ENCODE results near the gene OR4B1.

Gene OR4B1

GRCh38 chr11:48244804-48245203 lies 28.2 kb downstream of the OR4B1 start, which contains the start of gene OR4X2:
OR4X2 (plus strand) TSS chr11:48245104; CDS start chr11:48245104, 0 bp downstream.
- no peak for DNase-seq
- Histone ChIP-seq H3K4me1 (ENCODE audit: control insufficient read depth, insufficient read depth, low read length, poor library complexity, severe bottlenecking) (no peaks in the 10 kb centered on the region), H3K4me3 (ENCODE audit: insufficient read depth, low read depth, low read length, poor library complexity, severe bottlenecking) (no peak within 1 kb of the TSS), H3K36me3 (ENCODE audit: control insufficient read depth, insufficient read depth, low read length) (no peaks in the 10 kb centered on the region), H3K27ac (ENCODE audit: insufficient read depth, low read length, poor library complexity, severe bottlenecking) (no peak within 1 kb of the TSS), H3K27me3 (replicated peaks; ENCODE audit: control insufficient read depth, insufficient read depth, low read length, poor library complexity, severe bottlenecking) (no peaks in the 10 kb centered on the region), H3K9me3 (ENCODE audit: control insufficient read depth, low read length) (no peaks in the 10 kb centered on the region)

GRCh38 chr11:48248902-48249301 lies 32.3 kb downstream of the OR4B1 start:
- no peaks in the 10 kb centered on the region for H3K9me3 ChIP-seq (ENCODE audit: control insufficient read depth, low read length)
- no peaks in the 10 kb centered on the region for H3K4me1 ChIP-seq (ENCODE audit: control insufficient read depth, insufficient read depth, low read length, poor library complexity, severe bottlenecking)
- DNase-seq: no peak
- no peaks in the 10 kb centered on the region for H3K36me3 ChIP-seq (ENCODE audit: control insufficient read depth, insufficient read depth, low read length)
- no peak overlapping the region for H3K27ac ChIP-seq (ENCODE audit: insufficient read depth, low read length, poor library complexity, severe bottlenecking)
- H3K4me3 ChIP-seq (ENCODE audit: insufficient read depth, low read depth, low read length, poor library complexity, severe bottlenecking): no peak overlapping the region
- H3K27me3 ChIP-seq (replicated peaks; ENCODE audit: control insufficient read depth, insufficient read depth, low read length, poor library complexity, severe bottlenecking): no peaks in the 10 kb centered on the region

GRCh38 chr11:48261600-48261999 lies 45.0 kb downstream of the OR4B1 start:
- no peaks in the 10 kb centered on the region for H3K4me1 ChIP-seq (ENCODE audit: control insufficient read depth, insufficient read depth, low read length, poor library complexity, severe bottlenecking)
- H3K9me3 ChIP-seq (ENCODE audit: control insufficient read depth, low read length): no peaks in the 10 kb centered on the region
- no peak overlapping the region for H3K27ac ChIP-seq (ENCODE audit: insufficient read depth, low read length, poor library complexity, severe bottlenecking)
- no peaks in the 10 kb centered on the region for H3K27me3 ChIP-seq (replicated peaks; ENCODE audit: control insufficient read depth, insufficient read depth, low read length, poor library complexity, severe bottlenecking)
- no peak overlapping the region for H3K4me3 ChIP-seq (ENCODE audit: insufficient read depth, low read depth, low read length, poor library complexity, severe bottlenecking)
- no peaks in the 10 kb centered on the region for H3K36me3 ChIP-seq (ENCODE audit: control insufficient read depth, insufficient read depth, low read length)
- no peak for DNase-seq

DNA sequence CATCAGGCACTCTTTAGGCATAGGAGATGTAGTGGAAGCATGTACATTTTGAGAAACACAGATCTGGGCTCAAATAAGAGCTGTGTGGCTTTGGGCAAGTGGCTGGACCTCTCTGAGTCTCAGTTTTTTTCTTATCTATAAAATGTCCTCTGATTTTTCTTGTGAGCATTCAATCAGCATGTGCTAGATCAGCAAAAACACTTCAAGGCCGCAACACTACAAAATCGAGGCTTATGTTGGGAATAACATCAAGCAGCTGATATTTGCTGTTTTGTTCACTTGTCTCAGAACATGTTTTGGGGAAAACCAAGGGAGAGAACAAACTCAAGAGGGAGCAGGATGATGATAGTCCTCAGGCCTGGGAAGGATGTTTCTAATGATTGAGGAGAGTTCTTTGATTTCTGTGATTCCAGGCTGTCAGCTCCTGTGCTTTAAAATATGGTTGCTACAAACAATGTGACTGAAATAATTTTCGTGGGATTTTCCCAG lies 46.9 kb downstream of the OR4B1 start, which contains the start of gene OR4X1:
Gene OR4X1 (plus strand): TSS at position 439 of the 489 bp plus-strand sequence. CDS start 0 bp downstream, at position 439.
- Histone ChIP-seq H3K4me1 (ENCODE audit: control insufficient read depth, insufficient read depth, low read length, poor library complexity, severe bottlenecking) (no peaks in the 10 kb centered on the region), H3K9me3 (ENCODE audit: control insufficient read depth, low read length) (no peaks in the 10 kb centered on the region), H3K27me3 (replicated peaks; ENCODE audit: control insufficient read depth, insufficient read depth, low read length, poor library complexity, severe bottlenecking) (no peaks in the 10 kb centered on the region), H3K4me3 (ENCODE audit: insufficient read depth, low read depth, low read length, poor library complexity, severe bottlenecking) (no peak within 1 kb of the TSS), H3K36me3 (ENCODE audit: control insufficient read depth, insufficient read depth, low read length) (no peaks in the 10 kb centered on the region), H3K27ac (ENCODE audit: insufficient read depth, low read length, poor library complexity, severe bottlenecking) (no peak within 1 kb of the TSS)
- no peak for DNase-seq
